HG03108 (cell line): ENCODE results near the gene NALCN.

ENCODE experiments used
- ATAC-seq: cut with Tn5 transposase; IDR thresholded peaks from one replicate; pipeline ENCODE4 v1.9.1; 2021; ENCODE audit warnings: moderate library complexity; ENCODE audit not compliant: unreplicated experiment

NALCN gene

GRCh38 chr13:101291646-101292515, 124.4 kb downstream of the NALCN start:
- ATAC-seq, result no peak

GRCh38 chr13:101291206-101291605, 125.1 kb downstream of the NALCN start:
- no peak for ATAC-seq

GRCh38 chr13:101289764-101290163, 126.5 kb downstream of the NALCN start:
- no peak for ATAC-seq

GRCh38 chr13:101283782-101284181, 132.5 kb downstream of the NALCN start:
- ATAC-seq, result no peak

- ATAC-seq, result no peak
Observed at GRCh38 chr13:101272886-101273285, 143.4 kb downstream of the NALCN start.

GRCh38 chr13:101271681-101272245, 144.5 kb downstream of the NALCN start:
- ATAC-seq, result no peak

- ATAC-seq, result no peak
Observed at GRCh38 chr13:101267656-101268055, 148.7 kb downstream of the NALCN start.

- ATAC-seq, result no peak
Observed at GRCh38 chr13:101265934-101266333, 150.4 kb downstream of the NALCN start.

- no peak for ATAC-seq
Observed at GRCh38 chr13:101264931-101265330, 151.4 kb downstream of the NALCN start.

GRCh38 chr13:101262306-101262705, 154.0 kb downstream of the NALCN start:
- ATAC-seq, result peak; percentile 75

- ATAC-seq, result no peak
Observed at GRCh38 chr13:101258509-101258908, 157.8 kb downstream of the NALCN start.

GRCh38 chr13:101258071-101258470, 158.2 kb downstream of the NALCN start:
- peak; percentile 97 for ATAC-seq

- ATAC-seq, result no peak
Observed at GRCh38 chr13:101248739-101249514, 167.4 kb downstream of the NALCN start.

- ATAC-seq, result no peak
Observed at GRCh38 chr13:101242720-101243119, 173.6 kb downstream of the NALCN start.

GRCh38 chr13:101238555-101238954, 177.8 kb downstream of the NALCN start:
- ATAC-seq, result no peak

- no peak for ATAC-seq
Observed at GRCh38 chr13:101231751-101232428, 184.4 kb downstream of the NALCN start.

- no peak for ATAC-seq
Observed at GRCh38 chr13:101230271-101230890, 185.9 kb downstream of the NALCN start.

- no peak for ATAC-seq
Observed at GRCh38 chr13:101219609-101220265, 196.6 kb downstream of the NALCN start.

- ATAC-seq, result no peak
Observed at GRCh38 chr13:101218484-101218883, 197.8 kb downstream of the NALCN start.

GRCh38 chr13:101217086-101217485, 199.2 kb downstream of the NALCN start:
- ATAC-seq, result no peak
